ENCODE results near the gene CCDC120. TPM values are rescaled to one million over a fixed set of nuclear protein-coding genes. Genes with fewer than 3 reads are reported as not detected.

The CCDC120 gene
- total RNA-seq, 1 experiment from 2014 or later: 14.5 TPM

- peak overlapping the region; percentile 96 for H3K4me2 ChIP-seq (ENCODE audit: insufficient read depth, insufficient read length, low read length)
- no peak overlapping the region for H2BK15ac ChIP-seq (ENCODE audit: low read depth, low read length)
- H2AK5ac ChIP-seq (ENCODE audit: insufficient read length, low read length): no peak overlapping the region
- peak overlapping the region; percentile 57 for H3K9ac ChIP-seq (ENCODE audit: extremely low read depth, insufficient read length, low read length)
- DNase-seq: no peak
- no peak overlapping the region for H3K4ac ChIP-seq (ENCODE audit: low read depth, low read length)
- H3K9me3 ChIP-seq (ENCODE audit: control insufficient read depth, low read depth, low read length): no peaks in the 10 kb centered on the region
- H3K18ac ChIP-seq (ENCODE audit: insufficient read length, low read depth, low read length): peak overlapping the region; percentile 34
- no peaks in the 10 kb centered on the region for H4K20me1 ChIP-seq (ENCODE audit: control insufficient read depth, insufficient read depth, insufficient read length)
- H4K5ac ChIP-seq (ENCODE audit: insufficient read length, low read depth, low read length): peak overlapping the region; percentile 65
- peak overlapping the region; percentile 97 to 100 (median 98) for H3K27ac Mint-ChIP-seq
- peaks cover 21 to 22% of the 10 kb centered on the region in 2 experiments for H3K4me1 Mint-ChIP-seq
- no CpG with 5 or more reads among the region's 7 CpGs for WGBS (ENCODE audit: extremely low coverage, insufficient read length, low lambda C conversion rate)
- H3K79me2 ChIP-seq (ENCODE audit: insufficient read depth, low read length): peaks cover 12% of the 10 kb centered on the region; the same call in 1 of the 2 replicates
- H3K36me3 Mint-ChIP-seq (ENCODE audit: insufficient read depth in 1 of 3, low read depth in 3 of 3): peaks cover 29 to 42% (median 40%) of the 10 kb centered on the region in 3 experiments
- no peak for TF ChIP-seq CTCF (conservative IDR thresholded peaks at IDR 0.05)
- H3K27me3 Mint-ChIP-seq (ENCODE audit: low read depth): no peaks in the 10 kb centered on the region
- no peaks in the 10 kb centered on the region for H3K27me3 ChIP-seq (ENCODE audit: insufficient read depth, low read length)
- H2BK12ac ChIP-seq (ENCODE audit: insufficient read length, low read depth, low read length): no peak overlapping the region
- peak overlapping the region; percentile 98 for H3K27ac ChIP-seq (ENCODE audit: insufficient read length, low read depth, low read length)
- no peak overlapping the region for H2AFZ ChIP-seq (ENCODE audit: low read length)
- H4K8ac ChIP-seq (replicated peaks; ENCODE audit: insufficient read length, low read depth, low read length): no peak overlapping the region
- H3K56ac ChIP-seq (ENCODE audit: insufficient read length, low read depth, low read length): no peak overlapping the region
- H3K23ac ChIP-seq (ENCODE audit: insufficient read length, low read depth, low read length): no peak overlapping the region
- peaks cover 66 to 68% of the 10 kb centered on the region in 2 experiments for H3K9me3 Mint-ChIP-seq
- H2BK120ac ChIP-seq (ENCODE audit: low read depth, low read length, poor library complexity, severe bottlenecking): no peak overlapping the region
- peaks cover 7% of the 10 kb centered on the region for H3K23me2 ChIP-seq (ENCODE audit: insufficient read length, low read depth, low read length, poor library complexity, severe bottlenecking)
- H3K4me3 Mint-ChIP-seq: peak overlapping the region; percentile 90 to 96
- no peak overlapping the region for H2BK20ac ChIP-seq (ENCODE audit: low read depth, low read length, poor library complexity, severe bottlenecking)
- H4K91ac ChIP-seq (ENCODE audit: insufficient read length, low read depth, low read length): no peak overlapping the region
- no peak overlapping the region for H3K14ac ChIP-seq (ENCODE audit: insufficient read depth, low read length)
- H3K4me1 ChIP-seq (ENCODE audit: insufficient read depth, low read length): peaks cover 5% of the 10 kb centered on the region
- no peak overlapping the region for H3T11ph ChIP-seq (ENCODE audit: low read length)
- H2BK5ac ChIP-seq (ENCODE audit: insufficient read length, low read length): peak overlapping the region; percentile 73
- H3K79me1 ChIP-seq (ENCODE audit: insufficient read depth, low read depth, low read length, poor library complexity, severe bottlenecking): peaks cover 8% of the 10 kb centered on the region
Observed at GRCh38 chrX:49040376-49040955, 18.3 kb upstream of the CCDC120 start.

Data from H9 (cell line).